GM19452 (cell line): ENCODE data around the gene KSR2.
"Not testable (repeated sequence)": the region's sequence is repeated elsewhere in the genome, so short reads cannot be mapped to it uniquely, and the experiment has no call there.

Experiments
- ATAC-seq: cut with Tn5 transposase; IDR thresholded peaks from one replicate; pipeline ENCODE4 v1.9.1; 2021; ENCODE audit not compliant: unreplicated experiment

The KSR2 gene

DNA sequence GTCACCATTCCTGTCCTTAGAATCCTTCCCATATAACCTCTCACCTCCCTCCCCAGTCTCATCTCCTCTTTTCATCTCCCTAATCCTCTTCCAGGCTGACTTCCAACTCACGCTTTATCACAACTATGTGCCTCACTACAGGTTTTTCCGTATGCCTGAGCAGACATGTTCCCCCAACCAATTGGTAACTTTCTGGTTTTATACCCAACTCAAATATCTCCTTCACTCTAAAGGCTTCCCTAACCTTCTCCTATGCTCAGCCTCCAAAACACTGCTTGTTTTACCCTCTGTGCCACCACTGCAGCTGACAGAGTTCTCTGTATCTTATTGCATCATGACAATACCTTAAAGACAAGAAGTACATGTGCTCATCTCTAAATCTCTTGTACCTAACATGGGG lies 139.7 kb downstream of the KSR2 start:
- ATAC-seq = no peak

GRCh38 chr12:117827660-117828059 lies 141.1 kb downstream of the KSR2 start:
- ATAC-seq = no peak

DNA sequence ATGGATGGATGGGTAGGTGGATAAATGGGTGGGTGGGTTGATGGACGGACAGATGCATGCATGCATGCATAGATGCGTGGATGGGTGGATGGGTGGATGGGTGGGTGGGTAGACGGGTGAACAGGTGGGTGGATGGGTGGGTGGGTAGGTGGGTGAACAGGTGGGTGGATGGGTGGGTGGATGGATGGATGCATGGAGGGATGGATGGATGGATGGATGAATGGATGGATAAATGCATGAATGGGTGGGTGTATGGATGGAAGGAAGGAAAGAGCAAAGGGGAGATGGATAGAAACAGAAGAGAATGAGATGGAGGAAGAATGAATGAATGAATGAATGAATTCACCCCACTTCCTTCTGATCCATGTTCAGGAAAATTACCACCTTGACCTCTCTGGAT lies 143.0 kb downstream of the KSR2 start:
- no peak for ATAC-seq

- ATAC-seq = no peak
Observed at GRCh38 chr12:117821480-117822175, 147.2 kb downstream of the KSR2 start.

GRCh38 chr12:117820216-117820907 lies 148.4 kb downstream of the KSR2 start:
- ATAC-seq = no peak

DNA sequence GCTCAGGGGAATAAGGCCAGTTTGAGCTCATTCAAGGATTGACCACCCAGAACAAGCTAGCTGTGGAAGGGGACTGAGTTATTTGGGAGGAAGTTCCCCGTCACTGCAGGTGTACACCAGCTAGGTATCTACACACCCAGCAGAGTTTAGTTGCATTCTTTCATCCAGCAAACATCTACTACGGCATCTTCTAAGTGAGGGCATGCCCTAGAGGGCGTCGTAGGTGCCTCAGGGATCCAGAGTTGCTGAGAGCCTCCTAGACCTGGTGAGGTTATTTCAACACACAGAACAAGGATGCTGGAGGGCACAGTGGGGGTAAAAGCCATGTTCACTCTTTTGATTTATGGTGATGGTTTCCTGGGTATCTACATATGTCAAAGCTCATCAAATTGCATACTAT lies 149.6 kb downstream of the KSR2 start:
- no peak for ATAC-seq

DNA sequence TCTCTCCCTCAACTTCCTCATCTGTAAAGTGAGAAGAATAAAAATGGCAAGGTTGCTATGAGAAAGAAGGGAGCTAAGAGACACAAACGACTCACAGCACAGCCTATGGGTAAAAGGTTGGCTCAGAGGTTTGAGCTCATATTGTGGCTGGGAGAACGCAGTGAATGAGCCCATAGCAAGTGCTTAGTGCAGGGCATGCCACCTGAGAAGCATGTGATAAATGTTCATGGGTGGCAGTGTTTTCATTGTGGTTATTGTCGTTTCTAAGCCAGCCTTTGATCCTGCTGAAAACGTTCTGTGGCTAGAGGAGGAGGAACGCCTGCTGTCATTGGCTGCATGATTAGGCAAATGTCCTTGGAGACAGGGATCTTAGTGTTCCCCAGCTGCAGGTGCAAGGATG lies 150.4 kb downstream of the KSR2 start:
- no peak for ATAC-seq

DNA sequence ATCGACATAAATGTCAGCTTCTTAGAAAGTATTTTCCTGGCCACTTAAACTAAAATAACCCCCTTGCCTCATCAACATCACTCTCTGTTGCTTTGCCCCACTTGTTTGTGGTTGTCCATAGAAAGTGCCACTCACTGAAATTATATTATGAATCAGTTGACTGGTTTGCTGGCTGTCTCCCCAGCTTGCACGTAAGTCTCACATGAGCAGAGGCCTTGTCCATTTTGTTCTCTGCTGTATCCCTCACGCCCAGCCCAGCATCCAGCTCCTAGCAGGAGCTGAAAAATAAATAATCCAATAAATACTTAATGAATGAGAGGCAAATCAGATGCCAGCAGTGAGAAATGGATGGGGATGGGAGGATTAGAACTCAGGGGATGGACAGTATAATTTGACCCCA lies 159.3 kb downstream of the KSR2 start:
- ATAC-seq = no peak

- no peak for ATAC-seq
Observed at GRCh38 chr12:117807946-117808345, 160.8 kb downstream of the KSR2 start.

- ATAC-seq = no peak
Observed at GRCh38 chr12:117807355-117807754, 161.4 kb downstream of the KSR2 start.

DNA sequence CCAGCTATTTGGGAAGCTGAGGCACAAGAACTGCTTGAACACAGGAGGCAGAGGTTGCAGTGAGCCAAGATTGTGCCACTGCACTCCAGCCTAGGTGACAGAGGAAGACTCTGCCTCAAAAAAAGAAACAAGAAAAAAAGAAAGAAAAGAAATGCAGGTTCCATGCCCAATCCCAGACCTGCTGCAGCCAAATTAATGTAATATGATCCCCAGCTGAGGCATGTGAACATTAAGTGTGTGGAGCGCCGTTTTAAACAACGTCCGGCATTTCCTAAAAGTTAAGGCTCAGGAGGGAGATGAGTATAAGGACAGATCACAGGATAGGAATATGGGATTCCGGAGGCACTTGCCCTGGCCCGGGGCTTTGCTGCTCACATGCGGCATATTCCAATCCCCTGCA lies 162.9 kb downstream of the KSR2 start:
- ATAC-seq = no peak

- no peak for ATAC-seq
Observed at GRCh38 chr12:117803001-117803400, 165.8 kb downstream of the KSR2 start.

GRCh38 chr12:117800711-117801110 lies 168.1 kb downstream of the KSR2 start:
- not testable (repeated sequence) for ATAC-seq

GRCh38 chr12:117797202-117797601 lies 171.6 kb downstream of the KSR2 start:
- ATAC-seq = no peak

DNA sequence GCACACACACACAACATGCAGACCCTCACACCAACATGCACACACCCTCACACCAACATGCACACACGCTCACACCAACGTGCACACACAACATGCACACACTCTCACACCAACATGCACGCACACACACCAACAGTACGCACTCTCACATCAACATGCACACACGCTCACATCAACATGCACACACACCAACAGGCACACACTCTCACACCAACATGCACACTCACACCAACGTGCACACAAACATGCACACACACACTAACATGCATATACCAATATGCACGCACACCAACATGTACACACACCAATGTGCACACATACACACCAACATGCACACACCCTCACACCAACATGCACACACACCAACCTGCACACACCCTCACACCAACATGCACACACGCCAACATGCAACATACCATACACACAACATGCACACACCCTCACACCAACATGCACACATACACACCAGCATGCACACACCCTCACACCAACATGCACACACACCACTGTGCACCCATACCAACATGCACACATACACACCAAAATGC lies 175.8 kb downstream of the KSR2 start:
- no peak for ATAC-seq

DNA sequence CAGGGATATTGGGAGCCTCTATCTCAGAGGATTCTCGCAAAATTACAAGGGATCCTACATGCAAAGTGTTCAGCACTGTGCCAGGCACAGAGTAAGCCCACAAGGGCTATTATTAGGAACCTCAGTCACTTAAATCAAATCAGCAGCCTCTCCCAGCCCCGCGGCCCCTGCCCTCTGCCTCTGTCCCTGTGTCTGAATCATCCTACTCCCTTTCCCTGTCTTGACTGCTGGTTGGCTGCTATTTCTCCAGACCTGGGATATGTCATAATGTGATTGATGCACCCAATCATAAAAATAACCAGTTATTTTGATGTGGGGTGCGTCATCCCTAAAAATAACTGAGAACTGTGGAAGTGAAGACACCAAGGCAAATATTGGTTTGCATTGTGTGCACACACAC lies 176.3 kb downstream of the KSR2 start:
- ATAC-seq = no peak

DNA sequence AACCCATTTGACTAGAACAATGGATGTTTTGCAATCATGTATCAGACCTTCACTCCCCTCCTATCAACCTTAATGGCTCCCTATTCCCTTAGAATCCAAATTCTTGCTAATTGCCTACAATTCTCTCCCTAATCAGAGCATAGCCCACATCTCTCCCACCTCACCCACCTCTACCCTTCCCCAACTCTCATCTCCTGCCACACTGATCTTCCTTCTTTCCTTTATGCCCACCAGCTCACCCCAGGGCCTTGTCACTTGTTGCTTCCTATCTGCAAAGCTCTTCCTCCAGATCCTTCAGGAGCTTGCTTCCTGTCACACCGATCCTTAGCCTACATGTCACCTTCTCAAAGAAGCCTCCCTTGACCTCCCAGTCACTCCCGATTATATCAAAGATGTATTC lies 177.8 kb downstream of the KSR2 start:
- ATAC-seq = no peak

GRCh38 chr12:117790198-117790597 lies 178.6 kb downstream of the KSR2 start:
- ATAC-seq = no peak

DNA sequence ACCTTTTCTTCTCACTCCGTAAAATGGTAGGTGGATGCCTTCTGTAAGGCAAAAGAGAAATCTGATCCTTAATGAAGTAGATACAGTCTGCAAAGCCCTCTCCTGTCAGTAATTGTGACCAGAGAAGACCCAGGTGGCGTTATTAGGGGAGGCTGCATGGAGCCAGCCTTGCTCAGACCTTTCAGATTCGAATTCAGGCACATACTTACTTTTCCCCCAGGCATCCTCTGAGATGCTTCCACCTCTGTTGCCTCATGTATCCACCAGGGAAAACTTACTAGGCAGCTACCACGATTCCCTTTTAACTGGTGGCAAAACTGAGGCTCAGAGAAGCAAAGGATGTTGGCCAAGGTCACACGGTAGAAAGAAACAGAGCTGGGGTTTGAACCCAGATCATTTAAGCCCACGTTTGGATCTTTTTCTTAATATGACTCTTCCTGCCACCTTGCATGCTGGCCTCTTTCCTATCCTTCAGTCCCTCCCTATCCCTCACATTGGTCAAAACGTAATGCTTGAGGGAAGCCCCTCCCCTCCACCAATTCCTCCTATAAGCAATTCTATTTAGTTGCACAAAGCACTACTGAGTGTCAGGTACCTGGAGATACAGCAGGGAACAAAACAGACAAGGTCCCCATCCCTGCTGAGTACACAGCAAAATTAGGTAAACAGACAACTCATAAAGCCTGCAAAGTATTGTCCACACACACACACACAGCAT lies 179.4 kb downstream of the KSR2 start:
- ATAC-seq = no peak

DNA sequence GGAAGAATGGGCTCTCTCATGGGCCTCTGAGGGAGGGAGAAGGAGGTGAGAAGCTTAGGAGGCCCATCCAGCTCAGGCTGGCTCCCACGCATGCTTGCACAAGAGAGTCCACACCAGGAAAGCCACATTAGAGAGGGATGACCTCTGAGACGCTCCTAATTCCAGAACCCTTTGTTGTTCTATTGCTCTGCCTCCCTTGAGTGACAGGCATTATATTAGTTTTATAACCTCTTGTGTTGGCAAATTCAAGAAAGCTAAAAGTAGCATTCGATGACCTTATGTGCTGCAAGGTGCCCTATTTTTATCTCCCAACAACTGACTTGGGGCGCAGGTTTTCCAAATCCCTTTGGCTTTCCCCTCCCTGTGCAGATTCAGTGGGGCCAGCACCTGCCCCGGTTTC lies 190.1 kb downstream of the KSR2 start:
- no peak for ATAC-seq

DNA sequence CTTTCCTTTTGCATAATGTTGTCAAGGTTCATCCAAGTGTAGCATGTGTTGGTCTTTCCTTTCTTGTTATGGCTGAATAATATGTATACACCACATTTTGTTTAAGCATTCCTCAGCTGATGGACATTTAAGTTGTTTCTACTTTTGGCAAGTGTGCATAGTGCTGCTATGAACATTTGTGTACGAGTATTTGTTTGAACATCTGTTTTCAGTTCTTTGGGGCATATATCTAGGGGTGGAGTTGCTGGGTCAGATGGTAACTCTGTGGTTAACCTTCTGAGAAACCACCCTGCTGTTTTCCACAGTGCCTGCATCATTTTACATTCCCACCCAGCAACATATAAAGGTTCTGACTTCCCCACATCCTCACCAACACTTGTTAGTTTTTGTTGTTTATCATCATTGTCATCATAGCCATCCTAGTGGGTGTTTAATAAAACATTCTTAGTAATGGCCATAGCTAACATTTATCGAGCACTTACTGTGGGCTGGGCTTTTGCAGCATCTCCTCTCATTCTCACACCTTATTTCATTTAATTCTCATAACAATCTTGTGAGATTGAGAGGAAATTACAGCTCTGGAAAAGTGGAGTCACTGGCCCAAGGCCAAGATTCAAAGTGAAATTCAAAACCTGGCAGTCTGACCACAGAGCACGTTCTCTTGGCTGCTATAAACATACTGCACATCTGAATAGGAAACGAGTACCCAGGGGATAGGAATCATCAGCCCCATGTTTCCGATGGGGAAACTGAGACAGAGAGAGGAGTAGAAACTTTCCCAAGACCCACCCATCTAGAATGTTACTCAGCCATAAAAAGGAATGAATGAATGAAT lies 193.6 kb downstream of the KSR2 start:
- ATAC-seq = no peak
